ENCODE measurements around the gene NLRP6. TPM values are rescaled to one million over a fixed set of nuclear protein-coding genes. Genes with fewer than 3 reads are reported as not detected.

Gene NLRP6
- total RNA-seq, 4 donors from 2014 or later: 0.15 to 1.3 (median 0.64) TPM

DNA sequence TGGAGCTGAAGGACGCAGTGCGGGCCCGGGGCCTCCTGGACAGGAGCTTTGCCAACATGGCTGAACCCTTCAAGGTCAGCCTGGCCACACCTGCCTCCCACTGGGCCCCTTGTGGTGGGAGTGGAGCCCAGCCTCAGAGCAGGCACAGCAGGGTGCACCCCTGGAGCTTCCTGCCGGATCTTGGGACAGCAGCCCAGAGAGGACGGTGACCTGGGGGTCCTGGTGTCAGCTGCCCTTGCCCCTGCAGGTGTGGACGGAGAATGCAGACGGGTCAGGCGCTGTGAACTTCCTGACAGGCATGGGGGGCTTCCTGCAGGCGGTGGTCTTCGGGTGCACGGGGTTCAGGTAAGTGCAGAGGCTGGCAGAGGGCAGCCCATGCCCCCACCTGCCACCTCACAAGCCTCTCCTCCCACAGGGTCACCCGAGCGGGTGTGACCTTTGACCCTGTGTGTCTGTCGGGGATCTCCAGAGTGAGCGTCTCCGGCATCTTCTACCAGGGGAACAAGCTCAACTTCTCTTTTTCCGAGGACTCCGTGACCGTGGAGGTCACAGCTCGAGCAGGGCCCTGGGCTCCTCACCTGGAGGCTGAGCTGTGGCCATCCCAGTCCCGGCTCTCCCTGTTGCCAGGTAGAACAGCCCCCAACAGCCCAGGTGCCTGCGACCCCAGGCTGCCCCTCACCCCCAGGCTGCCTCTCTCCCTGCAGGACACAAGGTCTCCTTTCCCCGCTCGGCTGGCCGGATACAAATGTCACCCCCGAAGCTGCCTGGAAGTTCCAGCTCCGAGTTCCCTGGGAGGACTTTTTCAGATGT, 15.8 kb downstream of the NLRP6 start:
- 94% methylated on average over 6 of the region's 27 CpGs for WGBS
- TF ChIP-seq, protein P1, sequence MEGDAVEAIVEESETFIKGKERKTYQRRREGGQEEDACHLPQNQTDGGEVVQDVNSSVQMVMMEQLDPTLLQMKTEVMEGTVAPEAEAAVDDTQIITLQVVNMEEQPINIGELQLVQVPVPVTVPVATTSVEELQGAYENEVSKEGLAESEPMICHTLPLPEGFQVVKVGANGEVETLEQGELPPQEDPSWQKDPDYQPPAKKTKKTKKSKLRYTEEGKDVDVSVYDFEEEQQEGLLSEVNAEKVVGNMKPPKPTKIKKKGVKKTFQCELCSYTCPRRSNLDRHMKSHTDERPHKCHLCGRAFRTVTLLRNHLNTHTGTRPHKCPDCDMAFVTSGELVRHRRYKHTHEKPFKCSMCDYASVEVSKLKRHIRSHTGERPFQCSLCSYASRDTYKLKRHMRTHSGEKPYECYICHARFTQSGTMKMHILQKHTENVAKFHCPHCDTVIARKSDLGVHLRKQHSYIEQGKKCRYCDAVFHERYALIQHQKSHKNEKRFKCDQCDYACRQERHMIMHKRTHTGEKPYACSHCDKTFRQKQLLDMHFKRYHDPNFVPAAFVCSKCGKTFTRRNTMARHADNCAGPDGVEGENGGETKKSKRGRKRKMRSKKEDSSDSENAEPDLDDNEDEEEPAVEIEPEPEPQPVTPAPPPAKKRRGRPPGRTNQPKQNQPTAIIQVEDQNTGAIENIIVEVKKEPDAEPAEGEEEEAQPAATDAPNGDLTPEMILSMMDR (IDR thresholded peaks at IDR 0.05): no peak
- no peak for TF ChIP-seq EP300 (IDR thresholded peaks at IDR 0.05)
- no peak for TF ChIP-seq POLR2AphosphoS5 (IDR thresholded peaks at IDR 0.05)
- no peak for TF ChIP-seq POLR2A (IDR thresholded peaks at IDR 0.05)
- Histone ChIP-seq H3K4me3 (no peak overlapping the region), H3K9me3 (no peaks in the 10 kb centered on the region), H3K27me3 (peaks cover 6% of the 10 kb centered on the region), H3K27ac (no peak overlapping the region), H3K4me1 (peaks cover 22% of the 10 kb centered on the region), H3K36me3 (peaks cover 7% of the 10 kb centered on the region)
- DNase-seq (ENCODE audit: low spot score in 2 of 2): peak in 1 of 2 donors; percentile 62

DNA sequence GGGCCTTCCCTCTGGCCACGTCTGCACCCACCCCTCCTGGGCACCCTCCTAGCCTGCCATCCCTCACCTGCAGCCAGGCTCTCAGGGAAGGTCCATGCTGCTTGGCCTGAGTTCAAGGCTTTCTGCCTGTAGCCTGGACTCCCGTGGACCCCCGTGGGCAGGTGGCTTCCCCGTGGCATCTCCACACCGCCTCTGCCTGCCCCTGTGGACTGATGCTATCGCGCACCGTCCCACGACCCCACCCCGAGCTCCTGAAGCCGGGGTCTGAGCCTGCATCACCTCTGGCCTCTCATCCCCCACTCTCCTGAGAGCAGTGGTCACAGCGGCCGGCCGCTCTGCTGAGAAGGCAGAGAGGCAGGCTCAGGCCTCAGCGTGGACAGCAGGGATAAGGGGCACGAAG, 16.6 kb downstream of the NLRP6 start:
- Histone ChIP-seq H3K27ac (no peak overlapping the region), H3K36me3 (peaks cover 7% of the 10 kb centered on the region), H3K9me3 (no peaks in the 10 kb centered on the region), H3K27me3 (peaks cover 13% of the 10 kb centered on the region), H3K4me3 (no peak overlapping the region), H3K4me1 (peaks cover 14% of the 10 kb centered on the region)
- WGBS: 89% methylated on average over 12 of the region's 16 CpGs
- peak in 1 of 2 donors; percentile 59 for DNase-seq (ENCODE audit: low spot score in 2 of 2)
- no peak for TF ChIP-seq POLR2AphosphoS5 (IDR thresholded peaks at IDR 0.05)
- TF ChIP-seq, protein P1 (IDR thresholded peaks at IDR 0.05): no peak
- no peak for TF ChIP-seq POLR2A (IDR thresholded peaks at IDR 0.05)
- no peak for TF ChIP-seq EP300 (IDR thresholded peaks at IDR 0.05)

DNA sequence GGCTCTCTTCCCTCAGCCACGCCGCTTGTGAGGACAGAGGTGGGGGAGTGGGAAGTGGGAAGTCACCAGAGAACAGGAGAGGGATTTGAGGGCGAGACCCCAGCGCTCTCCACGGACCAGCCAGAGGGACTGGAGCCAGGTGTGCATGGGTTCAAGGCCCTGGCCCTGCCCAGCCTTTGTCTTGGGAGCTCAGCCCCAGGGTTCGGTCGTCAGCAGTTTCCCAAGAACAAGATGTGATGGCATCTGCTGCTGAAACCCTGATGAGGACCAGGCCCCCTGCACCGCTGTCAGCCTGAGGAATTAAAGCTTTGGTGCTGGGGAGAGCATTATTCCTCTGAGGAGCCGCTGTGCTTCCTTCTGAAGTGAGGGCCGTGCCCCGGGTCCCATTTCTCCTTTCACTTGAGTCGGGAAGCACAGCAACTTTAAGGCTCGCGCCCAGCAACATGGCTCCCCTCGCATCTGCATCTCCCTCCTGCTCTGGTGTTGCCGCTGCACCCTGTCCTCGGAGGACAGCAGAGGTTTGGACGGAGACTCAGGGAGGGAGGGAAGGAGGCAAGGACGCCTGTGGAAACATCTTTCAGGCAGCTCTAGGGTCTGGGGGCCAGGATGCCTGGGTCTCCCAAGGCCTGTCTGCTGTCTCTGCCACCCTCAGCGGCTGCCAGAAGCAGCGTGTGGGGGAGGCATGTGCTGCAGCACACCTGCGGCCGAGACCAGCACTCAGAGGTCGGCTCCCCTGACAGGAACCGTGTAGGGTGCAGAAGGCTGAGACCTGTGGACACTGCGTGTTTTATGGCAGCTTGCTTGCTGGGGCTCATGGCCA, 17.4 kb downstream of the NLRP6 start:
- H3K27me3 ChIP-seq: peaks cover 17% of the 10 kb centered on the region
- WGBS: 85% methylated on average over 21 of the region's 26 CpGs
- no peak for TF ChIP-seq POLR2A (IDR thresholded peaks at IDR 0.05)
- TF ChIP-seq, protein P1 (IDR thresholded peaks at IDR 0.05): no peak
- no peak overlapping the region for H3K27ac ChIP-seq
- H3K36me3 ChIP-seq: peaks cover 7% of the 10 kb centered on the region
- no peaks in the 10 kb centered on the region for H3K9me3 ChIP-seq
- H3K4me3 ChIP-seq: no peak overlapping the region
- H3K4me1 ChIP-seq: peaks cover 13% of the 10 kb centered on the region
- DNase-seq (ENCODE audit: low spot score in 2 of 2): peak in 1 of 2 donors; percentile 53

DNA sequence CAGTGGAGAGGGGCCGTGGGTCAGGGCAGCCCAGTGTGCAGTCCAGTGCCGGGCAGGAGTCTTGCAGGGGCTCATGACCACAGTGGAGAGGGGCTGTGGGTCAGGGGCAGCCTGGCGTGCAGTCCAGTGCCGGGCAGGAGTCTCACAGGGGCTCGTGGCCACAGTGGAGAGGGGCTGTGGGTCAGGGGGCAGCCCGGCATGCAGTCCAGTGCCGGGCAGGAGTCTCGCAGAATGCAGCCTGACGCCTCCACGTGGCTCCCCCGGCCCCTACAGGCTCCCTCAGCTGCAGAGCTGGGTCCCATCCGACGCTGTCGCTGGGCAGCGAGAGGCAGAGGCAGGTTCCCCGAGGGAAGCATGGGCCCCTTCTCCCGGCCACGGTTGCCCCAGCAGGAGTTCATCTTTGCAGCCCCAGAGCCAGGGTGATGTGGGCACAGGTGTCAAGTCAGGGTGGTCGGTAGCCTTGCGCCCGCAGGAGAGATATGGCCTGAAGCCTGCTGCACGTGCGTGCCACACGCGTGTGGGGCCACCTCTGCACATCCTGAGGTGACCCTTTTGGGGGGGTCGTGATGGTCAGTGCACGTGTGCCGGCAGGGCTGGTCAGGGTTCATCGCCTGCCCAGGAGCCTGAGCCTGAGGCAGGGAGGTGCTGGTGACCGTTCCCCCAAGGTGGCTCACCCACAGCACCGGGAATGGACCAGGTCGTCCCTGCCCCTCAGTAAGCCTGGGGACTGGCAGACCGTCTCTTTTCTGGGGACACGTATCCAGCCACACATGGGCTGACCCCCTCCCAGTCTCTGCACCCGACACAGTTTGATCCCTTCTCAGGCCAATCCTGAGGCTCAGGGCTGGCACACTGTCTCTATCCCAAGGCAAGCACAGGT, 18.2 kb downstream of the NLRP6 start:
- TF ChIP-seq, protein P1 (IDR thresholded peaks at IDR 0.05): no peak
- no peak for TF ChIP-seq POLR2AphosphoS5 (IDR thresholded peaks at IDR 0.05)
- no peak for TF ChIP-seq POLR2A (IDR thresholded peaks at IDR 0.05)
- no peak for TF ChIP-seq EP300 (IDR thresholded peaks at IDR 0.05)
- no peak overlapping the region for H3K27ac ChIP-seq
- DNase-seq (ENCODE audit: low spot score in 2 of 2): peak in 1 of 2 donors; percentile 67
- no peak overlapping the region for H3K4me3 ChIP-seq
- H3K4me1 ChIP-seq: peaks cover 13% of the 10 kb centered on the region
- no peaks in the 10 kb centered on the region for H3K9me3 ChIP-seq
- H3K27me3 ChIP-seq: peaks cover 17% of the 10 kb centered on the region
- H3K36me3 ChIP-seq: peaks cover 7% of the 10 kb centered on the region
- 86% methylated on average over 5 of the region's 35 CpGs for WGBS

Data from suprapubic skin (tissue), 4 donors.